ENCODE measurements around the gene SPINK2.

- TF ChIP-seq, protein P1, sequence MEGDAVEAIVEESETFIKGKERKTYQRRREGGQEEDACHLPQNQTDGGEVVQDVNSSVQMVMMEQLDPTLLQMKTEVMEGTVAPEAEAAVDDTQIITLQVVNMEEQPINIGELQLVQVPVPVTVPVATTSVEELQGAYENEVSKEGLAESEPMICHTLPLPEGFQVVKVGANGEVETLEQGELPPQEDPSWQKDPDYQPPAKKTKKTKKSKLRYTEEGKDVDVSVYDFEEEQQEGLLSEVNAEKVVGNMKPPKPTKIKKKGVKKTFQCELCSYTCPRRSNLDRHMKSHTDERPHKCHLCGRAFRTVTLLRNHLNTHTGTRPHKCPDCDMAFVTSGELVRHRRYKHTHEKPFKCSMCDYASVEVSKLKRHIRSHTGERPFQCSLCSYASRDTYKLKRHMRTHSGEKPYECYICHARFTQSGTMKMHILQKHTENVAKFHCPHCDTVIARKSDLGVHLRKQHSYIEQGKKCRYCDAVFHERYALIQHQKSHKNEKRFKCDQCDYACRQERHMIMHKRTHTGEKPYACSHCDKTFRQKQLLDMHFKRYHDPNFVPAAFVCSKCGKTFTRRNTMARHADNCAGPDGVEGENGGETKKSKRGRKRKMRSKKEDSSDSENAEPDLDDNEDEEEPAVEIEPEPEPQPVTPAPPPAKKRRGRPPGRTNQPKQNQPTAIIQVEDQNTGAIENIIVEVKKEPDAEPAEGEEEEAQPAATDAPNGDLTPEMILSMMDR (IDR thresholded peaks at IDR 0.05), result no peak
- no peak for TF ChIP-seq EZH2 (IDR thresholded peaks at IDR 0.05)
- TF ChIP-seq EZH2phosphoT487 (IDR thresholded peaks at IDR 0.05), result no peak
Observed at GRCh38 chr4:56860781-56861180, 39.3 kb upstream of the SPINK2 start.
